IPS-18c (cell line): ENCODE measurements around the gene KHNYN.

Experiments used
- H3K4me3 ChIP-seq: 2 replicates; pipeline ENCODE4 v1.7.0; 2013; ENCODE audit warnings: low read depth, mild to moderate bottlenecking, low read length, moderate library complexity; ENCODE audit not compliant: insufficient read depth
- H3K9me3 ChIP-seq: one replicate; pipeline ENCODE4 v1.6.1; 2013; ENCODE audit warnings: mild to moderate bottlenecking, low read length, moderate library complexity; ENCODE audit not compliant: control insufficient read depth, insufficient read depth

Gene KHNYN

DNA sequence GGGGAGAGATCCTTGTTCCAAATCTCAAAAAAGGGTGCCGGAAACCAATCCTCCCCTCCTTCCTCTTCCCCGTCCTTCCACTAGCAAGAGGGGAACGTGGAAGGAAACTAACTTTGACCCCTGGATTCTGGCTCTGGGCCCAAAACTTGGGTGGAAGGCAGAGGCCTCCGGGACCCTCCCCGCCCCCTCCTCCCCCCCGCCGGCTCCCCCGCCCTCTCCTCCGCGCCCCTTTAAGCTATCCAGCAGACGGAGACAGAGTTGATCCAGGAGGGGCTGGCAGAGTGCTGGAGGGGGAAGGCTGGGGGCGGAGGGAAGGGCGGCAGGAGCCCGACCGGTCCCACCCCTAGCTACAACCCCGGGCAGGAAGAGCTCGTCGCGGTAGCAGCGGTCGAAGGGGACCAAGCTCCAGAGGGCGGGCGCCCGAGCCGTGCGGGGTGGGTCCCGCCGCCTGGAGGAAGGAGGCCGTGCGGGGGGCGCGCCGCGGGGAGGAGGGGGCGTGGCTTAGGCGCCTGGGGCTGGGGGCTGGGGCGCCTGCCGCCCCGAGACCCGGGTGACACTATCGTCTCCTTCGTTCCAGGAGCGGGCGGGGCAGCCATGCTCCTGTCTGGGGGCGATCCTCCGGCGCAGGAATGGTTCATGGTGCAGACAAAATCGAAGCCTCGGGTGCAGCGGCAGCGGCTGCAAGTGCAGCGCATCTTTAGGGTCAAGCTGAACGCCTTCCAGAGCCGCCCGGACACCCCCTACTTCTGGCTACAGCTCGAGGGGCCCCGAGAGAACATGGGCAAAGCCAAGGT lies 30.9 kb upstream of the KHNYN start, which contains the start of gene NYNRIN:
Gene NYNRIN (plus strand): TSS at position 351 of the 794 bp plus-strand sequence. CDS start 244 bp downstream, at position 595.
- no peaks in the 10 kb centered on the region for H3K9me3 ChIP-seq
- peak within 1 kb of the TSS; percentile 66 for H3K4me3 ChIP-seq

DNA sequence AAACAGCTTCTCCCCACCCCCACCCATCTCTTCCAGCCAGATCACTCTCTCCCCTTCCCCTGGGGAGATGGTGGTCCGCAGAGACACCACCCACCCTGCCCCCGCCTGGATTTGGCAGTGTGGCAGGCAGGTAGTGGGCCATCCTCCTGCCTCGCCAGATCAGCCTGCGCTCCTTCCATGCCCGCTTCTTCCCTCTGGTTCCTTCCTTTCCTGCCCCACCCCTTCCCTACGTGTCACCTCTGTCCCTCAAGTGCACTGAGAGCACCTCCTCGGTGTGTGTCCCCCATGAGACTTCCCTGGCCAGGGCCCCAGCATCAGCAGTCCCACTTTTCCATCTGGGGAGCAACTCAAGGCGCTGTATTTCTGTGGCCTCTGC lies 30.3 kb upstream of the KHNYN start:
- H3K4me3 ChIP-seq, result peak overlapping the region; percentile 66
- H3K9me3 ChIP-seq, result no peaks in the 10 kb centered on the region

DNA sequence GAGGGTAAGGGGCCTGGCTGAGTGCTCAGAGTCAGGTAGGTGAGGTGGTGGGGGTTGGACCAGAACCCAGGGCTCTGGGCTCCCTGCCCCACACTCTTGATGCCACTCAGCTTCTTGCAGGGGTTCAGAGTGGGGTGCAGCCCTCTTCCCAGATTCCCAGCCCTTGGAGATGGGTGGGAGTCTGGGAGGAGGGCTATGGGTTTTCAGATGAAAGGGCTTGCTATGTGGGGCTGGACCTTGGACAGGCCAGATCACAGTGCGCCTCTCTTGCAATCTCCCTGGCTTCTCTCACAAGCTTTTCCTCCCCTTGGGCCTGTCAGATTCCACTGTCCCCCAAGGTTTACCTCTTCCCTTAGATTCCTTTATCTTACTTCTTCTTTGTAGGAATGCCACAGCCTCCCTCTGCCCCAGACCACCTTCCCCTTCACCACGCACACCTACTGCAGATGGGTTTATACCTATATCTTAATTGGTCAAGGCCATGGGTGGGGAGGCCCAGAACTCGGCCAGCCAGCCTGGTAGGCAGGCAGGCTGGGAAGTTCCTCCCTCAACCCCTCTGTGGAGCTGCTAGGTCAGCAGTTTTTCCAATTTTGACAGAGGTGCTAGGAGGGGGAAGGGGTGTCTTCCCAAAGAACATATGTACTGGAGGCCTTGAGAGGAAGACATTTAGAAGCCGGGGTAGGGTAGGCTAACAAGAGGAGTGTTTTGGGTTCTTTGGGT lies 29.6 kb upstream of the KHNYN start:
- Histone ChIP-seq H3K4me3 (peak overlapping the region; percentile 66; the same call in 1 of the 2 replicates), H3K9me3 (no peaks in the 10 kb centered on the region)

DNA sequence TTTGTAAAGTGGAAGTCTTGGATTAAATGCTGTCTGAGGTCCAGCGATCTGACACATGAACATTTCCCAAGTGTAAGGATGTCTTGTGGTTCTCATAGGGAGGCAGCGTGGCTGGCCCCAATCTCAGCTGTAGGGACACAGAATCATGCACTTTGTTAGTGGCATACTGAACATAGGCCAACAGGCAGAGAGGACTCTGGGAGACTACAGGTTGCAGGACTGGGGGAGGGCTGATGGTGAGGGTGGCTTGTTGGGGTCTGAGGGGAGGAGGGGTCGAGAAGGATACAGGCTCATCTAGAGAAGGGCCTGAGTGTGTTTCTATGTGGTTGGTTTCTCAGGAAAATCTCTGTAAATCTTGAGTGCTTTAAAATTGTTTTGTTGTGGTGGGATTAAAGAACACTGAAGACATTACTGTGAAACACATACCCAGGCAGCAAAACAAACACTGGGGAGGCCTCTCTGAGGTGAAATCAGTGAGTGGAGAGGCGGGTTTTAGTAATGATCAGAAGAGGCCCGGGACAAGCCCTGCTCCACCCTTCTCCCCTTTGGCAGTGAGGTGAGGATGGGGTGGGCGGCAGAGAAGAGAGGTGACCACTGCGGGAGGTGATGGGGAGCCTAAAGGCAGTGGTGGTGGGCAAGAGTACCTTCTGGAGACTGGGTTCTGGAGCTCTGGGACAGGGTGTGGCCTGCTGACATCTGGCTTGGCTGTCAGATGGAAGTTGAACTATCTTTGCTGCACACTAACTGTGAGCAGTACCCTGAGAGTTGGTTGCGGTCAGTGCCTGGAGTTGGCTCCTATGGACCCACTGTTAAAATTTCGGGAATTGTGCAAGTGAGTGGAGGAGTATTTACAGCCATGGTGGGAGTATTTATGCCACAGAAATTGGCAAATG lies 27.7 kb upstream of the KHNYN start:
- no peaks in the 10 kb centered on the region for H3K9me3 ChIP-seq
- H3K4me3 ChIP-seq, result no peak overlapping the region

DNA sequence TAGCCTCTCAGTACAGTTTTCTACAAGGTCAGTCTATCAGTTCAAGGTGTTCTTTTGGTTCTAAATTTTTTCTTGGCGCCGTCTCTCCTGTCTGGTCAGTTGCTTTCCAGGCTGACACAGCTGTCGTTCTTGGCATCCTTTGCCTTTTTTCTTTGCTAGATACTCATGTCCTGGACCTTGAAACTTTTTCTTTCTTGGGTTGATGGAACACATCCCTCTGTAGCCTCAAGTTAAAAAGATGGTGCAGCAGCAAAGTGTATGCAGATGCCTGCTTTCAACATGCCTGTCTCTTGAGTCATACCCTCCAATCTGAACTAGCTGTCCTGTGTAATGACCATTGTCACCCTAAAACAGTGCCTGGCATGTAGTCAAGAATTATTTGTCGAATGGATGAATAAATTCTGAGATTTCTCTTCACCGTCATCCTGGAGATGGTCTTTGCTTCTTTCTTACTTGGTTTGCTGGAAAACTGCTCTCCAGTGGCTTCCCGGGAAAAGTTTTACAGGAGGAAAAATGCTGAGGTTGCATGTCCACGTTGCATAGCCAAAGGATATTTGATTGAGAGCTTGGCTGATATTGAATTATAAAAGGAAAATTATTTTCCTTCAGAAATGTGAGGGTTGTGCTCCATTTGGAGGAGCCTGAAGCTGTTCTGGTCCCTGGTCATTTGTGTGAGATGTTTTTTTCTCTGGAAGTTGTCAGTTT lies 26.3 kb upstream of the KHNYN start:
- Histone ChIP-seq H3K4me3 (no peak overlapping the region), H3K9me3 (no peaks in the 10 kb centered on the region)

DNA sequence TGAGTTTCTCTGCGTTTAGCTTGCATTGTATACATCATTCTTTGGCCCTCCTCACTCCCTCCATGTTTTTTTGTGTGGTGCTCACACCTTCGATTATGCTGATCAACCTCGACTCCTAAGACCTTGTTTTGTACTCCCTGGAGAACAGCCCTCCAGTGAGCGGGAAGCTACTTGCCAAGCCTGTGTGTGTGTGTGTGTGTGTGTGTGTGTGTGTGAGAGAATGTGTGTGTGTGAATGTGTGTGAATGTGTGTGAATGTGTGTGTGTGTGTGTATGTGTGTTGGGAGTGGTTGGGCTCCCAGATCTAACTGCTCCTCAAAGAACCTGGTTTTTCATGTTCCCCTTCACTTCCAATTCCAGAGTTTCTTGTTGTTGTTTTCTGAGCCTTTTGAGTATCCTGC lies 24.9 kb upstream of the KHNYN start:
- H3K9me3 ChIP-seq, result no peaks in the 10 kb centered on the region
- H3K4me3 ChIP-seq, result no peak overlapping the region

DNA sequence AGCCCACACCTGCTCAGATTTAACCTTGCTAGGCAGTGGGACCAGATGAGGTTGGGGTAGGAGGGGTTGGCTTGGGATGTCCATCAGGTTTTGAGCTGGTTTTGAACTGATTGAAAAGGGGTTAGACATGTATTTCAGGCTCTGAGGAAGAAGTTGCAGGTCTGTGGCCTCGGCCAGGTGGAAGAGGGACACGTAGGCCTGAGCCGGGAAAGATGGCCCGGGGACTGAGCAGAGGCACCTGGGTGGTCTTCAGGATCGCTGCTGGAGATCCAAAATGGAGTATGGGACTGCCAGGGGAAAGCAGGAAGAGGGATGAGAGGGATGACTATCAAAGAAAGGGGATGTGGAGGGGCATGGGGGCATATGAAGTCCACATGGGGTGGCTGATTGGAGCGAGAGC lies 23.3 kb upstream of the KHNYN start:
- Histone ChIP-seq H3K4me3 (no peak overlapping the region), H3K9me3 (no peaks in the 10 kb centered on the region)

DNA sequence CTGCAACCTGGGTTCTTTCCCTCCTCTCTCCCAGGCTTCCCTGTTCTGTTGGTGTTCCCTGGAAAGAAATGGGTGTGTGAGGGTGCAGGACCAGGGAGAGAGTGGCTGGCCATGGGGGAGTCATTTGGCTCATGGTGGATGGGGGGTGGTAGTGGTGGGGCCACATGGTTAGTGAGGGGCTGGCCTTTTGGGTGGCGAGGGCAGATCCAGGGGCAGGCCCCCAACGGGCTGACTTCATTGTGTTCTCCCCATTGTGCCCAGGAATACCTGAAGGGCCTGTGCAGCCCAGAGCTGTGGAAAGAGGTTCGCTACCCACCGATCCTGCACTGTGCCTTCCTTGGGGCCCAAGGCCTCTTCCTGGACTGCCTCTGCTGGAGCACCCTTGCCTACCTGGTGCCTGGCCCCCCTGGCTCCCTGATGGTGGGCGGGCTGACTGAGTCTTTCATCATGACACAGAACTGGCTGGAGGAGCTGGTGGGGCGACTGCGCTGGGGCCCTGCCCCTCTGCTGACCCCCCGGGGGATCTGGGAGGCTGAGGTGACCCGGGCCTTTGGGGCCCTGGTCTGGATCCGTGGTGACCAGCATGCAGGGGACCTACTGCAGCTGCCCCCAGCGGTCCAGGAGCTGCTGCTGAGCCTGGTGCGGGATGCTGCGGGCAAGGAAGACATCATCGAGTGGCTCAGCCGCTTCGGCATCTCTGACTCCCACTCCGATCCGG lies 22.0 kb upstream of the KHNYN start:
- H3K9me3 ChIP-seq, result no peaks in the 10 kb centered on the region
- H3K4me3 ChIP-seq, result no peak overlapping the region

DNA sequence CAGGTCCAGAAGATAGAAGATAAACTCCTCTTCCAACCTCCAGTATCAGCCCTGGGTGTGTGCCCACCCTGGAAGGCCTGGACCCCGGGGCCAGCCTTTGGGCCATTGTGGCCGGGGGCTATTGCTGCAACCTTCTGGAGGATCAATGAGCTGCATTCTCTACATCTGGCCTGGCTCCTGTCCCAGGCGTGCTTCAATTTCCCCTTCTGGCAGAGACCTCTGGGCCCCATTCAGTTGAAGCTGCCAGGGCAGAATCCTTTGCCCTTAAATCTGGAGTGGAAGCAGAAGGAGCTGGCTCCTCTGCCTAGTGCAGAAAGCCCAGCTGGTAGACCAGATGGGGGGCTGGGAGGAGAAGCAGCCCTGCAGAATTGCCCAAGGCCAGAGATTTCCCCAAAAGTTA lies 21.0 kb upstream of the KHNYN start:
- H3K9me3 ChIP-seq, result no peaks in the 10 kb centered on the region
- no peak overlapping the region for H3K4me3 ChIP-seq

DNA sequence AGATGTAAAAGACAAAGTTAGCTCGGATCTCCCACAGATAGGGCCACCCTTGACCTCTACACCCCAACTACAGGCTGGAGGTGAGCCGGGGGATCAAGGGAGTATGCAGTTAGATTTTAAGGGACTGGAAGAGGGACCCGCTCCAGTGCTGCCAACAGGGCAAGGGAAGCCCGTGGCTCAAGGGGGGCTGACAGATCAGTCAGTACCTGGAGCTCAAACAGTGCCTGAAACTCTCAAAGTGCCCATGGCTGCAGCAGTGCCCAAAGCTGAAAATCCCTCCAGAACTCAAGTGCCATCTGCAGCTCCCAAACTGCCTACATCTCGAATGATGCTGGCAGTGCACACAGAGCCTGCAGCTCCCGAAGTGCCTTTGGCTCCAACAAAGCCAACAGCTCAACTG lies 20.6 kb upstream of the KHNYN start:
- H3K9me3 ChIP-seq, result no peaks in the 10 kb centered on the region
- no peak overlapping the region for H3K4me3 ChIP-seq

DNA sequence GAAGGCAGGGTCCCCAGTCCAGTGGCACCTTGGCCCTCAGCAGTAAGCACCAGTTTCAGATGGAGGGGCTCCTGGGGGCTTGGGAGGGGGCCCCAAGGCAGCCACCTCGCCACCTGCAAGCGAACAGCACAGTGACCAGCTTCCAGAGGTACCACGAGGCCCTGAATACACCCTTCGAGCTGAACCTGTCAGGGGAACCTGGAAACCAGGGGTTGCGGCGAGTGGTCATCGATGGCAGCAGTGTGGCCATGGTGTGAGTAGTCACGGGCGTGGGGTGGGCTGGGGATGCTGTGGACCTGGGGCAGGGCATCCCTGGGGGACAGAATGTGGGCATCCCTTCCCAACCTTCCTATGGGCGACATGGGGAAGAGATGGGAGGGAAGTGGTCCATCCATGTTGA lies 19.8 kb upstream of the KHNYN start:
- no peak overlapping the region for H3K4me3 ChIP-seq
- H3K9me3 ChIP-seq, result no peaks in the 10 kb centered on the region

DNA sequence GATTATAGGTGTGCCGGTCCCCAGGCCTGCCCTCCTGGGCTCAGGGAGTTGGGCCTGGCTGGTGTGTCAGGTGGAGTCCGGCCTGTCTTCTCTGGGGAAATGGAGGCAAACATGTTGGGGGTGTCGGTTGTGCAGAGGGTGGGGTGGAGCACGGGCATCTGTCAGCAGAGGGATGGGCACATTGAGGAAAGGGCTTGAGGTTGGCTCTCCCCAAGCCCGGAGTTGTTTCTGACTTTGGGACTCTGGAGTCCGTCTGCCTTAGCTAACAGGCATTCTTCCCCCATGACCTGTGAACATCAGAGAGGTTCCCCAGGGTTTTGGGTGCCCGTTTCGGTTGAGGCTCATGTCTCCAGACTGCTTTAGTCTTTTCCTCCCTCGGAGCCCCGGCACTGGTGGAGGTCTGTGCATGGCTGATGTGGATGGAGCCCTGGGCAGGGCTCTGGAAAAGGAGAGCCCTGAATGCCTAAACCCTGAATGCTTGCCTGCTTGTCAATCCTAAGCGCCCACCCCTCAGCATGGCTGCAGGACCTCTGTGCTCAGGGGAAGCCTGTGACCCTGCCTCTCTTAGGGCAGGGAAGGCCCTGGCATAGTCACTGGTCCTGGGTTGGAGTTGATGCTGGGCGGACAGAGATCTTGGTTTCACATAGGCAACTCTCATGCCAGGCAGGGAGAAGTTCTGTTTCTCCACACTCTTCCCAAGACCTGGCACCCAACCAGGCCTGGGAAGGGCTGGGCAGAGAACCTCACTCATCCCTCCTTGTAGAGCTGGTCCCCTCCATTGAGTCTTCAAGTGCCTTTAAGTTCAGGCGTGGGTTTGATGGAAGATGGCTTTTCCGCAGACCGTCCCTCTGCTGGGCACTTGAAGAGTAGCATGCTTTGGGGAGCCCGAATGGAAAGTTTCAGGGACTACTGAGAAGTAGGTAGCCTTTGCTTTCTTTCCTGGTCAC lies 18.0 kb upstream of the KHNYN start:
- Histone ChIP-seq H3K9me3 (no peaks in the 10 kb centered on the region), H3K4me3 (no peak overlapping the region)

DNA sequence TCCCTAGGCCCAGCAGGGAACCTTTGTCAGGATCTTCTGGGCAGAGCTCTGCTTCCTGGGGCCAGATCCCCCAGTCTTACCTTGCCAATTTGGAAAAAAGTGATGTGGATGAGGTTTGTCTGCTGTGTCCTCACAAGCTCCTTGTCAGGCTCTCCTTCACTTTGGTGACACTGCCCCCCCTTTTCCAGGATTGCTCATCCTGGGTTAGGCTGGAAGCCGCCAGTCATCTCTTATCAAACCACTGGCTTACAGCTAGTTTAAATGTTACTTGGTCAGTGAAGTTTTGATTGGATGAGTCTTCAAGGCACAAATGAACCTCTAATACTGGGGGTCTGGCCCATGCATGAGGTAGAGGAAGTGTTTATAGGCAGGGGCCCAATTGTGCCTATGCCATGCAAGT lies 15.7 kb upstream of the KHNYN start:
- no peaks in the 10 kb centered on the region for H3K9me3 ChIP-seq
- no peak overlapping the region for H3K4me3 ChIP-seq

DNA sequence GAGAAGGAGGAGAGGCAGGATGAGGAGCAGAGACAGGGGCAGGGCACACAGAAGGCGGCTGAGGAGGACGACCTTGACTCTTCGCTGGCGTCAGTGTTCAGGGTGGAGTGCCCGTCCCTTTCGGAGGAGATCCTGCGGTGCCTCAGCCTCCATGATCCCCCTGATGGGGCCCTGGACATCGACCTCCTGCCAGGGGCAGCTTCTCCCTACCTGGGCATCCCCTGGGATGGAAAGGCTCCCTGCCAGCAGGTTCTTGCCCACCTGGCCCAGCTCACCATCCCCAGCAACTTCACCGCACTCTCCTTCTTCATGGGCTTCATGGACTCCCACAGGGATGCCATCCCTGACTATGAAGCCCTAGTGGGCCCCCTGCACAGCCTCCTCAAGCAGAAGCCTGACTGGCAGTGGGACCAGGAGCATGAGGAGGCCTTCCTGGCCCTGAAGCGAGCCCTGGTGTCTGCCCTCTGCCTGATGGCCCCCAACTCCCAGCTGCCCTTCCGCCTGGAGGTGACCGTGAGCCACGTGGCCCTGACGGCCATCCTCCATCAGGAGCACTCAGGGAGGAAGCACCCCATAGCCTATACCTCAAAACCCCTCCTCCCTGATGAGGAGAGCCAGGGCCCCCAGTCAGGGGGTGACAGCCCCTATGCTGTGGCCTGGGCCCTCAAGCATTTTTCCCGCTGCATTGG lies 14.9 kb upstream of the KHNYN start:
- H3K9me3 ChIP-seq, result no peaks in the 10 kb centered on the region
- H3K4me3 ChIP-seq, result no peak overlapping the region
